Activated naive CD4-positive, alpha-beta T cell treated with anti-CD3 and anti-CD28 coated beads, Interleukin-2, amount 10 ng/mL, durations not matched to agents 7 days and 5 days (primary cell): ENCODE results near the gene RASSF5.

Experiments used
- CTCF ChIA-PET: fragments of 350-600 bp; sonication (Branson Sonifier 250); formaldehyde crosslinking; loops from one replicate; lab custom pipeline; 2021; ENCODE audit warnings: antibody characterized with exemption; lab: Charles Lee
- DNase-seq: peaks from one replicate; pipeline ENCODE4 v3.0.0-alpha.2; 2020
- H3K27ac Mint-ChIP-seq: one replicate; pipeline ENCODE4 v1.8.0; 2021; ENCODE audit warnings: mild to moderate bottlenecking, moderate library complexity, mixed read lengths
- H3K27me3 Mint-ChIP-seq: one replicate; pipeline ENCODE4 v1.8.0; 2021; ENCODE audit warnings: mild to moderate bottlenecking, mixed read lengths
- H3K36me3 Mint-ChIP-seq: one replicate; pipeline ENCODE4 v1.8.0; 2021; ENCODE audit warnings: mixed read lengths
- H3K4me1 Mint-ChIP-seq: one replicate; pipeline ENCODE4 v1.8.0; 2021; ENCODE audit warnings: mixed read lengths
- H3K4me3 Mint-ChIP-seq: one replicate; pipeline ENCODE4 v1.8.0; 2021; ENCODE audit warnings: mild to moderate bottlenecking, moderate library complexity, mixed read lengths
- H3K9me3 Mint-ChIP-seq: one replicate; pipeline ENCODE4 v1.8.0; 2021; ENCODE audit warnings: mixed read lengths

Gene RASSF5

GRCh38 chr1:206538901-206539640, 31.7 kb downstream of the RASSF5 start:
- Mint-ChIP-seq H3K4me1 (peaks cover 3% of the 10 kb centered on the region), H3K27me3 (peaks cover 36% of the 10 kb centered on the region), H3K9me3 (no peaks in the 10 kb centered on the region), H3K36me3 (no peaks in the 10 kb centered on the region), H3K27ac (no peak overlapping the region), H3K4me3 (no peak overlapping the region)
- CTCF ChIA-PET: interaction anchor here (10.1 kb wide), 1 partner anchor 43 kb away, joined by 255 read pairs; no protein-coding TSS in a partner anchor
- no peak for DNase-seq

DNA sequence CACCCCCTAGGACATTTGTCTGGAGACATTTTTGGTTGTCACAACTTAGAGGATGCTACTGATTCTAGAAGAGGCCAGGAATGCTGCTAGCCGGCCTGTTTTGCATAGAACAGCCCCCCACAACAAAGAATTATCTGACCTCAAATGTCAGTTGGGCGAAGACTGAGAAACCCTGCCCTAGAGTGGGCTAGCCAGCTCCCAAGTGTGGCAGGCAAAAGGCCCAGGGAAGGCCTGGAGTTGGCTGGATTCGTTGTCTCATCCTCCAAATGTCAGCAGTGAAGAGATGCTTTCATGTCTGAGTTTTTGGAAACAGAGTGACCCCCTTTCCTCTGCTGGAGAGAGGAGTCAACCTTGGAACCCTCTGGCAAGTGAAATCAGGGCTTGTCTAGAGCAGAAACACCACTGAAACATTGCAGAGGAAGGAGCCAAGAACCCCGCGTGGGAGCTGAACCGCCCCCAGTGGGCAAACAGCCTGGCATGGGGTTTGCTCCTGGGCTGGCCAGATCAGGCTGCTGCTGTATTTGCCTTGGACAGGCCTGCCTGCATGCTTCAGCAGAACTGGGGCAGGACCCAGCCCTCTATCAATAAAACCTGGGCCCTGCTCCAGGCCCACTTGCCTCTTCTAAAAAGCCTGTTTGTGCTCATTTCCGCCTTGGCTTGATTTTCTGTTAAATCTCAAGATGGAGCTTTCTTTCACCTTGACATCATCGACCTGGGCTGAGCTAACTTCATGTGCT, 32.9 kb downstream of the RASSF5 start:
- H3K9me3 Mint-ChIP-seq: no peaks in the 10 kb centered on the region
- peaks cover 26% of the 10 kb centered on the region for H3K27me3 Mint-ChIP-seq
- H3K4me3 Mint-ChIP-seq: no peak overlapping the region
- no peak overlapping the region for H3K27ac Mint-ChIP-seq
- peak; percentile 17 for DNase-seq
- peaks cover 13% of the 10 kb centered on the region for H3K4me1 Mint-ChIP-seq
- CTCF ChIA-PET: interaction anchor here (0.7 to 10.1 kb wide), 5 partner anchors 8 to 123 kb away, joined by 3 to 255 read pairs (median 4); no protein-coding TSS in a partner anchor
- H3K36me3 Mint-ChIP-seq: no peaks in the 10 kb centered on the region

GRCh38 chr1:206541236-206541833, 34.0 kb downstream of the RASSF5 start:
- no peak overlapping the region for H3K27ac Mint-ChIP-seq
- CTCF ChIA-PET: interaction anchor here (0.7 to 10.1 kb wide), 7 partner anchors 9 to 122 kb away, joined by 3 to 255 read pairs (median 4); no protein-coding TSS in a partner anchor
- peaks cover 19% of the 10 kb centered on the region for H3K4me1 Mint-ChIP-seq
- H3K4me3 Mint-ChIP-seq: no peak overlapping the region
- no peaks in the 10 kb centered on the region for H3K36me3 Mint-ChIP-seq
- DNase-seq: no peak
- no peaks in the 10 kb centered on the region for H3K9me3 Mint-ChIP-seq
- H3K27me3 Mint-ChIP-seq: peaks cover 17% of the 10 kb centered on the region

DNA sequence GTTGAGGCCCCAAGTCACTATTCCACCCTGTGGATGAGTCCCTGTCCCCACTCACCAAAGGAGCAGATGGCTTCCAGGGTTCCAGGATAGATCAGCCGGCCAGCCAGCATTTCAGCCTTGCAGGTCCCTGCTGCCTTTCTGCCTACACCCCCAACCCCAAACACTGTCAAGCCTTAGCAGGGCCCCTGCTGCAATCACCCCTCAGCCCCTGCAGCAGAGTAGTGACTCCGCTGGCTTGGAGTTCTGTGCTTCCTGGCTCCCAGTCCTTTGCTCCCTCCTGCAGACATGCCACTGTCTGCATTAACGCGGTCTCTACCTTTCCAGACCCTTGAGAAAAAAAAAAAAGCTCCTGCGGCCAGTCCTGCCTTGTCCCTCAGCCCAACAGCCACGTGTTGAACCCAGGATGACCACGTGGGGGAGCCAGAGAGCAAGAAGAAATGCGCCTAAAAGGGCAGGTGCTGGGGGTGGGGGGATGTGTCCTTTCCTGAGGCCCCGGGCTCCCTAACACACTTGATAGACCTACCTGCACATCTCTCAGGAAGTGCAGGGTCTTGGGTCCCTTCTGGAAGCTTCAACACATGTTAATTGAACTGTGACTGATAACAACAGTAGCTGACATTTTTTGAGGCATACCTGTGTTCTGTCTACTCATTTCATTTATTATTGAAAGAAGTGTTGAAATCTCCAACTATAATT, 37.4 kb downstream of the RASSF5 start:
- no peaks in the 10 kb centered on the region for H3K36me3 Mint-ChIP-seq
- H3K27ac Mint-ChIP-seq: no peak overlapping the region
- H3K27me3 Mint-ChIP-seq: no peaks in the 10 kb centered on the region
- peaks cover 21% of the 10 kb centered on the region for H3K4me1 Mint-ChIP-seq
- CTCF ChIA-PET: interaction anchor here (0.6 to 10.1 kb wide), 36 partner anchors 9 to 122 kb away, joined by 3 to 255 read pairs (median 4); partner anchors contain the start of gene EIF2D
- no peaks in the 10 kb centered on the region for H3K9me3 Mint-ChIP-seq
- DNase-seq: peak; percentile 87
- no peak overlapping the region for H3K4me3 Mint-ChIP-seq

GRCh38 chr1:206545351-206545750, 38.0 kb downstream of the RASSF5 start:
- peak; percentile 10 for DNase-seq
- no peak overlapping the region for H3K27ac Mint-ChIP-seq

GRCh38 chr1:206547104-206547503, 39.8 kb downstream of the RASSF5 start:
- no peaks in the 10 kb centered on the region for H3K9me3 Mint-ChIP-seq
- H3K27me3 Mint-ChIP-seq: no peaks in the 10 kb centered on the region
- H3K4me3 Mint-ChIP-seq: no peak overlapping the region
- peaks cover 34% of the 10 kb centered on the region for H3K4me1 Mint-ChIP-seq
- H3K36me3 Mint-ChIP-seq: peaks cover under 1% of the 10 kb centered on the region
- no peak overlapping the region for H3K27ac Mint-ChIP-seq
- CTCF ChIA-PET: interaction anchor here (1.2 to 10.1 kb wide), 5 partner anchors 27 to 117 kb away, joined by 3 to 255 read pairs (median 16); partner anchors contain the start of gene EIF2D
- no peak for DNase-seq

More at GRCh38 chr1:206545351-206545750, 38.0 kb downstream of the RASSF5 start:
- no peaks in the 10 kb centered on the region for H3K9me3 Mint-ChIP-seq
- no peaks in the 10 kb centered on the region for H3K27me3 Mint-ChIP-seq
- CTCF ChIA-PET: interaction anchor here (0.6 to 10.1 kb wide), 36 partner anchors 8 to 1320 kb away, joined by 3 to 255 read pairs (median 5); partner anchors contain the start of gene EIF2D
- no peak overlapping the region for H3K4me3 Mint-ChIP-seq
- peaks cover 19% of the 10 kb centered on the region for H3K4me1 Mint-ChIP-seq
- H3K36me3 Mint-ChIP-seq: no peaks in the 10 kb centered on the region

DNA sequence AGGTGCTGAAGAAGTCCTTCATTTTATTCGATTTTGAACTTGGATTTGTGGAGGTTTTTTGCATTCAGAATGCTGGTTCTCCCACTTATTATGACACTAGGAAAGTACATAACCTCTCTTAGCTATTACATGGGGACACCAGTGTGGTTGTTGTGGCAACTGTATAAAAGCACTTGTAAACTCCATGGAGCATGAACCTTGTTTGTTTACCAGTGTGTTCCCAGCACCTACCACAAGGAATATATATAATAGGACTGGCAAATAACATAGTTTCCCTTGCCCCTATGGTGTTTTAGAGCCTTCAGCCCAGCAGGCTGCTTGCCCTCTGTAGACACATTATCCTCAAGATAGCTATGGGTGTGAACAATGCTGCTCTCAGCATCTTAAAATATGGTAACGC, 43.1 kb downstream of the RASSF5 start:
- Mint-ChIP-seq H3K4me1 (peaks cover 54% of the 10 kb centered on the region), H3K27ac (no peak overlapping the region)
- CTCF ChIA-PET: interaction anchor here (0.8 to 19.4 kb wide), 9 partner anchors 7 to 114 kb away, joined by 3 to 414 read pairs (median 16); no protein-coding TSS in a partner anchor

GRCh38 chr1:206551296-206551985, 44.1 kb downstream of the RASSF5 start:
- H3K27ac Mint-ChIP-seq: peak overlapping the region; percentile 89
- H3K36me3 Mint-ChIP-seq: peaks cover 3% of the 10 kb centered on the region
- H3K4me1 Mint-ChIP-seq: peaks cover 60% of the 10 kb centered on the region
- no peak overlapping the region for H3K4me3 Mint-ChIP-seq
- CTCF ChIA-PET: interaction anchor here (0.7 to 19.4 kb wide), 20 partner anchors 8 to 137 kb away, joined by 3 to 414 read pairs (median 4); partner anchors contain the start of gene DYRK3
- DNase-seq: no peak
- no peaks in the 10 kb centered on the region for H3K27me3 Mint-ChIP-seq
- no peaks in the 10 kb centered on the region for H3K9me3 Mint-ChIP-seq

More for the DNA sequence above, 43.1 kb downstream of the RASSF5 start:
- H3K4me3 Mint-ChIP-seq: no peak overlapping the region
- no peaks in the 10 kb centered on the region for H3K9me3 Mint-ChIP-seq
- H3K27me3 Mint-ChIP-seq: no peaks in the 10 kb centered on the region
- peaks cover 3% of the 10 kb centered on the region for H3K36me3 Mint-ChIP-seq
- DNase-seq: no peak

DNA sequence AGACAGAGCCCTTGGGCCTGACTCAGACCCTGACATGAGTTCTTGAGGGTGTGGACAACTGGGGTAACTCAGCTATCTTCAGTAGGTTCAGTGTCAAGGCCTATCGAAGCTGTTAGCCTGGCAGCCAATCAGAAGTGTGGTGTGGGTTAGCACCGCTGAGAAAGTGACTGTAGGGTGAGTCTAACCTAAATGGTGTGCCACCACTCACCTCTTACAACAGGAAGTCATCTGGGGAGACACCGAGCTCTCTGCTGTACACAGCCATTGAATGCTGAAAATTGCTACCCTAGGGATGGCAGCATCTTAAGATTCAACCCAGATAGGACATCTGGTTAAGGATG, 44.6 kb downstream of the RASSF5 start:
- peak overlapping the region; percentile 56 for H3K4me3 Mint-ChIP-seq
- CTCF ChIA-PET: interaction anchor here (0.7 to 19.4 kb wide), 20 partner anchors 9 to 136 kb away, joined by 3 to 414 read pairs (median 4); partner anchors contain the start of genes DYRK3 and EIF2D
- H3K9me3 Mint-ChIP-seq: no peaks in the 10 kb centered on the region
- H3K4me1 Mint-ChIP-seq: peaks cover 62% of the 10 kb centered on the region
- peak overlapping the region; percentile 89 for H3K27ac Mint-ChIP-seq
- H3K36me3 Mint-ChIP-seq: peaks cover 3% of the 10 kb centered on the region
- DNase-seq: peak; percentile 86
- H3K27me3 Mint-ChIP-seq: no peaks in the 10 kb centered on the region

DNA sequence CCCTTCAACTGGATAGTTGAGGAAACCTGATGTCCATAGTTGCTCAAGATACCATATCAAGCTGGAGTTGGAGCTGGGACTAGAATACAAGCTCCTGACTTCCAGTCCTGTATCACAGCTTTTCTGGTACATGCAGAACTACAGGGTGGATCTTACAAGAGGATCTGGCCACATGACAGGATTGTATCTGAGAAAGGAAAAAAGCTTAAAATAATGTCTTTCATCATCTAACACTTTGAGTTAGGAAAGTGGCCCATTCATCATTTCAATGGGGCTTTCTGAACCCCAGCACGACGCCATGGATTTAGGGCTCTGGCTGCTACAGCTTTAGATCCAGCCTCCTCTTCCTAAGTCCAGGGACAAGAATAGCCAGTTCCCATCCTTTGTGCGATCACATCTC, 46.9 kb downstream of the RASSF5 start:
- Mint-ChIP-seq H3K36me3 (peaks cover 21% of the 10 kb centered on the region), H3K27me3 (no peaks in the 10 kb centered on the region), H3K4me3 (no peak overlapping the region), H3K9me3 (no peaks in the 10 kb centered on the region), H3K27ac (no peak overlapping the region), H3K4me1 (peaks cover 59% of the 10 kb centered on the region)
- CTCF ChIA-PET: interaction anchor here (0.9 to 19.4 kb wide), 7 partner anchors 10 to 109 kb away, joined by 3 to 414 read pairs (median 7); no protein-coding TSS in a partner anchor
- no peak for DNase-seq

DNA sequence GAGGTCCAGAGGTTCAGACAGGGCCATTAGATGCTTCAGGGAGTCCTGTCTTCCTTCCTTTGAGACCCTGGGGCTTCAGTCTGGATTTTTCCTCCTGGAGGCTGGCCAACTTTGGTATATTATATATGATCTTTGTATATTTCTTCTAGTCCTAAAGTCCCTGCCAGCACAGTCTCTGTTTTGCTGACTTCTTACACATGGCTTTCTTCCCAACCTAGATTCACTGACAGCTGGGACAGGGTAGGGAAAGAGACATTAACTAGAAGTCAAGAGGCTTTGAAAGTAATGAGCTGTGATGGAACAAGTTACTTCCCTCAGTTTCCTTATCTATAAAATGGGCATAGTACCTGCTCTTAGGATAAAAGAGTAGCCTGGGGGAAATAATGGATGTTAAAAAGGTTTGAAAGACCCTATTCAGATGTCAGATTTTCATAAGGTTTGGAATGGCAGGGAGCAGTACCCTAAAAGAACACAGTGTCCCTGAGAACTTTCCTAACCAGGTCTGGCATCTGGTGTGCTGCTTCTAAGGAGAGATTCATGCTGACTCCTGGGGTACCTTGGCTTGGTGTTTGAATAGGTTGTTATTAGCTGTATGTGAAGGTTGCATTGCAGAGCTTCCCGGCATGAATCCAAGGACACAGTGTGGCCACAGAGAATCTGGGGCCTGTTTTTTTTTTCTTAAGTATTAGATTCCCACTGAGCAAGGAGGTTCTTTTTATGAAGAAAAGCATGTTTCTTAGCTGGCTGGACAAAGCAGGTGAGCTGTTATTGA, 47.6 kb downstream of the RASSF5 start:
- no peaks in the 10 kb centered on the region for H3K9me3 Mint-ChIP-seq
- peak overlapping the region; percentile 93 for H3K27ac Mint-ChIP-seq
- H3K36me3 Mint-ChIP-seq: peaks cover 28% of the 10 kb centered on the region
- no peaks in the 10 kb centered on the region for H3K27me3 Mint-ChIP-seq
- CTCF ChIA-PET: interaction anchor here (0.8 to 19.4 kb wide), 10 partner anchors 12 to 109 kb away, joined by 3 to 414 read pairs (median 4); no protein-coding TSS in a partner anchor
- DNase-seq: no peak
- peaks cover 65% of the 10 kb centered on the region for H3K4me1 Mint-ChIP-seq
- peak overlapping the region; percentile 86 for H3K4me3 Mint-ChIP-seq

- CTCF ChIA-PET: interaction anchor here (0.8 to 19.4 kb wide), 10 partner anchors 12 to 108 kb away, joined by 3 to 414 read pairs (median 4); no protein-coding TSS in a partner anchor
- no peaks in the 10 kb centered on the region for H3K27me3 Mint-ChIP-seq
- peaks cover 34% of the 10 kb centered on the region for H3K36me3 Mint-ChIP-seq
- H3K27ac Mint-ChIP-seq: peak overlapping the region; percentile 93
- peak; percentile 49 for DNase-seq
- peak overlapping the region; percentile 86 for H3K4me3 Mint-ChIP-seq
- peaks cover 71% of the 10 kb centered on the region for H3K4me1 Mint-ChIP-seq
- H3K9me3 Mint-ChIP-seq: no peaks in the 10 kb centered on the region
Observed at GRCh38 chr1:206555473-206555935, 48.2 kb downstream of the RASSF5 start.
